ENCODE data around the gene XYLT2. TPM values are rescaled to one million over a fixed set of nuclear protein-coding genes. Genes with fewer than 3 reads are reported as not detected.
"Not testable (repeated sequence)": the region's sequence is repeated elsewhere in the genome, so short reads cannot be mapped to it uniquely, and the experiment has no call there.

Gene XYLT2
- total RNA-seq, 2 experiments from 2014 or later: 24.4 to 25.3 TPM

DNA sequence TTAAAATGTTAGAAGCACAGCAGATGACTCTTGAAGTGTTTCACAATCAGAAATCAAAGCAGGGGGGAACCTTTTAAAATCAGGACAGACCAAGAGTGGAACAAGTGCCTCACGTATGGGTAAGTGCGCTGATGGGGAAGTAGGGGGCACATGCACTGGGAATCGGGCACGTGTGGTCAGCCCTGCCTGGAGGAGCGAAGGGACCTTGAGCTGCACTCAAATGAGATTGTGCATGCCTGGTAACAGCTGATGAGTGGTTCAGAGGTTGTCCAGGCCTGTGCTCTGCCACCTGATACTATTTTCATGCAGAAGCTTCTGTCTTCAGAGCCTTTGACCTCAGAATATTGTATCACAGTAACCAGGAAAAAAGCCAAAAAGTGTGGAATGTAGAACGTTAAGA lies 13.7 kb upstream of the XYLT2 start:
- Mint-ChIP-seq H3K27ac (no peak overlapping the region), H3K4me1 (ENCODE audit: low read depth) (peaks cover 9% of the 10 kb centered on the region), H3K36me3 (ENCODE audit: low read depth) (no peaks in the 10 kb centered on the region), H3K27me3 (peaks cover 2% of the 10 kb centered on the region), H3K4me3 (no peak overlapping the region), H3K9me3 (no peaks in the 10 kb centered on the region)
- CTCF ChIA-PET: interaction anchor here (1.3 to 1.5 kb wide), 2 partner anchors 131 to 132 kb away, joined by 3 to 4 read pairs; partner anchors contain the start of gene COL1A1
- intact Hi-C loops (cut with micrococcal nuclease): no loop called here
- POLR2A ChIA-PET: interaction anchor here (1.1 kb wide), 1 partner anchor 14 kb away, joined by 3 read pairs; the partner anchor contains the start of gene XYLT2
- ATAC-seq (no peak), DNase-seq (no peak)
- TF ChIP-seq, protein P1, sequence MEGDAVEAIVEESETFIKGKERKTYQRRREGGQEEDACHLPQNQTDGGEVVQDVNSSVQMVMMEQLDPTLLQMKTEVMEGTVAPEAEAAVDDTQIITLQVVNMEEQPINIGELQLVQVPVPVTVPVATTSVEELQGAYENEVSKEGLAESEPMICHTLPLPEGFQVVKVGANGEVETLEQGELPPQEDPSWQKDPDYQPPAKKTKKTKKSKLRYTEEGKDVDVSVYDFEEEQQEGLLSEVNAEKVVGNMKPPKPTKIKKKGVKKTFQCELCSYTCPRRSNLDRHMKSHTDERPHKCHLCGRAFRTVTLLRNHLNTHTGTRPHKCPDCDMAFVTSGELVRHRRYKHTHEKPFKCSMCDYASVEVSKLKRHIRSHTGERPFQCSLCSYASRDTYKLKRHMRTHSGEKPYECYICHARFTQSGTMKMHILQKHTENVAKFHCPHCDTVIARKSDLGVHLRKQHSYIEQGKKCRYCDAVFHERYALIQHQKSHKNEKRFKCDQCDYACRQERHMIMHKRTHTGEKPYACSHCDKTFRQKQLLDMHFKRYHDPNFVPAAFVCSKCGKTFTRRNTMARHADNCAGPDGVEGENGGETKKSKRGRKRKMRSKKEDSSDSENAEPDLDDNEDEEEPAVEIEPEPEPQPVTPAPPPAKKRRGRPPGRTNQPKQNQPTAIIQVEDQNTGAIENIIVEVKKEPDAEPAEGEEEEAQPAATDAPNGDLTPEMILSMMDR (IDR thresholded peaks at IDR 0.05): no peak

DNA sequence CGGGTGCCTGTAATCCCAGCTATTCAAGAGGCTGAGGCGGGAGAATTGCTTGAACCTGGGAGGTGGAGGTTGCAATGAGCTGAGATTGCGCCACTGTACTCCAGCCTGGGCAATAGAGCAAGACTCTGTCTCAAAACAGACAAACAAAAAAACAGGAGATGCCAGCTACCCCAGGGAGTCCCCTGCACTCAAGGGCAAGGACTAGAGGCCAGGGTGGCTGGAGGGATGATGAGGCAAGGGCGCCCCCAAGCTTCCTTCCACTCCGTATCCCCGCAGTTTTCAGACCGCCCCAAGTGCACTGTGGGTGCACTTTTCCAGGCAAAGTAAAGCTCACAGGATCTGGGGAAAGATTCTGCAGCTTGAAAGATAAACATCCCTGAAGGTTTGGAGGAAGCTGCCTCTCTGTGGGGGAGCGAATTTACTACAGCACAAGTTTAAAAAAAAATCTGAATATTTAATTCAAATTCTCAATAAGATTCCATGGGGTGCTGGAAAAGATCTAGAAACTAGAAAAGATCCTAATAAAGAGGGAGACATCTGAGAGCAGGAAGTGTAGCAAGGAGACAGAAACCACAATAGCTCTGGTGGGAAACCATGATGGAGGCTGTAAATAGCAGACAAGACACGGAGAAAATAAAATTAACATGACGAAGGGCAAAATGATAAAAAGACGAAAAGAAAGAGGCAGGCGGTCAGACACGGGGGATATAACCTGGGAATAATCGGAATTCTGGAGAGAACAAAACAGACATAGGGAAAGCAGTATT lies 12.5 kb upstream of the XYLT2 start:
- H3K27me3 Mint-ChIP-seq; H3K27ac Mint-ChIP-seq; H3K36me3 Mint-ChIP-seq (ENCODE audit: low read depth); H3K9me3 Mint-ChIP-seq; intact Hi-C loops (cut with micrococcal nuclease); H3K4me1 Mint-ChIP-seq (ENCODE audit: low read depth); ATAC-seq: not testable (repeated sequence)
- peak overlapping the region; percentile 26 for H3K4me3 Mint-ChIP-seq
- CTCF ChIA-PET: interaction anchor here (0.7 to 2.7 kb wide), 5 partner anchors 29 to 134 kb away, joined by 3 to 11 read pairs (median 4); partner anchors contain the start of gene COL1A1
- POLR2A ChIA-PET: interaction anchor here (1.1 kb wide), 1 partner anchor 13 kb away, joined by 3 read pairs; the partner anchor contains the start of gene XYLT2
- DNase-seq: peak; percentile 35

DNA sequence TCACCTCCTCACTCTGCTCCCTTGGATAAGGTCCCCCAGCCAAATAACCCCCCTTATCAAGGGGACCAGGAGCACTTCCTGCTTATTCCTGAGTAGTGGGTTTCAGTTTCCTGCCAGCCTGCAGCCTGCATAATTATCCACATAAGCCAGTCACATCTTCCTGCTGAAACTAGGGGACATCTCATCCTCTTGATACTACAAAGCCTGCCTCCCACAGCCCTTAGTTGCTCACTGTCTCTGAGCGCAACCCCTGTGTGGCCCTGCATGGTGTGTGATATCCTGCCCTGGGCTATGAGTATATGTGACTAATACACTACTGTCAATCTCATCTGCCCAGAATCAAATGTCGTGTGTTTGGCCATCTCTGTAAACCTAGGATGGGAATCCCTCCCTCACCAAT lies 8.0 kb upstream of the XYLT2 start:
- Mint-ChIP-seq H3K9me3 (peaks cover 10% of the 10 kb centered on the region), H3K27me3 (no peaks in the 10 kb centered on the region), H3K4me1 (ENCODE audit: low read depth) (peaks cover 7% of the 10 kb centered on the region), H3K36me3 (ENCODE audit: low read depth) (peaks cover 3% of the 10 kb centered on the region), H3K4me3 (no peak overlapping the region), H3K27ac (no peak overlapping the region)
- ATAC-seq (peak; percentile 77), DNase-seq (peak; percentile 22)
- intact Hi-C loops (cut with micrococcal nuclease): no loop called here
- CTCF ChIA-PET: interaction anchor here (1.9 kb wide), 1 partner anchor 59 kb away, joined by 5 read pairs; the partner anchor contains the start of gene LRRC59
- POLR2A ChIA-PET: no interaction called here
- TF ChIP-seq, protein P1 (IDR thresholded peaks at IDR 0.05): no peak

DNA sequence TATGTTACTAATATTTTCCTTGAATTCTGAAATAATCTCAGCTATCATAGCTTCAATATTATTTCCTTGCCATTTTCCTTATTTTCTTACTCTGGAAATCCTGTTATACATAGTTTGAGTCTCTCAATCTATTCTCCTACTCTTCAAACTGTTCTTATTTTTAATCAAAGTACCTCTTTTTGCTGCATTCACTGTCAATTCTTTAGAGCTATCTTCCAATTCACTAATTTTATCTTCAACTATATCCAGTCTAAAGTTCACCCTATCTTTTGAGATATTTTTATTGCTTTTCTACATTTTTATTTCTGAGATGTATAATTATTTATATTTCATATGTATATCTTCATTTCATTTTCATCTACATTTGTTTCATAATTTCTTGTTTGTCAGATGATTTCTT lies 7.3 kb upstream of the XYLT2 start:
- Mint-ChIP-seq H3K4me3 (no peak overlapping the region), H3K27ac (no peak overlapping the region), H3K36me3 (ENCODE audit: low read depth) (peaks cover 3% of the 10 kb centered on the region), H3K9me3 (peaks cover 10% of the 10 kb centered on the region), H3K27me3 (no peaks in the 10 kb centered on the region), H3K4me1 (ENCODE audit: low read depth) (peaks cover 5% of the 10 kb centered on the region)
- ChIA-PET CTCF (interaction anchor here (1.9 kb wide), 1 partner anchor 59 kb away, joined by 5 read pairs; the partner anchor contains the start of gene LRRC59), POLR2A (no interaction called here)
- intact Hi-C loops (cut with micrococcal nuclease): no loop called here
- ATAC-seq (no peak), DNase-seq (no peak)
- TF ChIP-seq, protein P1 (IDR thresholded peaks at IDR 0.05): no peak

DNA sequence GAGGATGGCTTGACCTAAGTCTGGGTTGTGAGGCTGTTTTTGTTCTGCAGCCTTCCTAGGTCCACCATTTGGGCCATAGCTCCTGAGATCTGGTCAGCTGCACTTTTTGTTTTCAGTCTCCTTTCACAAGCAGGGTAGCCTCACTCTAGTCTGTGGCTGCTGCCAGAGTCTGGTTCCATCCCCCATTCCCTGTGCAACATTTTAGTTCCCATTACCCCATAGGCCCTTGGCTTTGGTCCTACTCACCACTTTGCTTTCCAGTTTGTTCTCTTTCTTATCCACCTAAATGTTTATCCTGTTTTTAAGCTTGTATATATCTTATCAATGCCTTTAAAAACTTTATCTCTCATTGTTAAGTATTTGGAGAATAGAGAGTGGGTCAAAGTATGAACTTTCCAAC lies 6.5 kb upstream of the XYLT2 start:
- no peaks in the 10 kb centered on the region for H3K4me1 Mint-ChIP-seq (ENCODE audit: low read depth)
- H3K36me3 Mint-ChIP-seq (ENCODE audit: low read depth): peaks cover 3% of the 10 kb centered on the region
- no peak overlapping the region for H3K27ac Mint-ChIP-seq
- no peaks in the 10 kb centered on the region for H3K27me3 Mint-ChIP-seq
- CTCF ChIA-PET: interaction anchor here (0.7 to 1.9 kb wide), 3 partner anchors 23 to 245 kb away, joined by 4 to 5 read pairs (median 4); partner anchors contain the start of genes LRRC59 and PDK2
- ATAC-seq (no peak), DNase-seq (no peak)
- H3K9me3 Mint-ChIP-seq: peaks cover 10% of the 10 kb centered on the region
- H3K4me3 Mint-ChIP-seq: no peak overlapping the region
- intact Hi-C loops (cut with micrococcal nuclease): no loop called here
- POLR2A ChIA-PET: no interaction called here
- TF ChIP-seq, protein P1 (IDR thresholded peaks at IDR 0.05): no peak

Data from activated CD8-positive, alpha-beta T cell treated with anti-CD3 and anti-CD28 coated beads for 36 hours (primary cell).